HG03565 (cell line): Measurements from ENCODE around the gene ANO8.
A peak's percentile ranks its signal among the peaks of the same experiment; 100 is the strongest.
"Not testable (repeated sequence)": the region's sequence is repeated elsewhere in the genome, so short reads cannot be mapped to it uniquely, and the experiment has no call there.

Source experiments
- ATAC-seq: cut with Tn5 transposase; IDR thresholded peaks from one replicate; pipeline ENCODE4 v1.9.1; 2021; ENCODE audit warnings: mild to moderate bottlenecking, moderate library complexity; ENCODE audit not compliant: unreplicated experiment

Gene ANO8, protein sequence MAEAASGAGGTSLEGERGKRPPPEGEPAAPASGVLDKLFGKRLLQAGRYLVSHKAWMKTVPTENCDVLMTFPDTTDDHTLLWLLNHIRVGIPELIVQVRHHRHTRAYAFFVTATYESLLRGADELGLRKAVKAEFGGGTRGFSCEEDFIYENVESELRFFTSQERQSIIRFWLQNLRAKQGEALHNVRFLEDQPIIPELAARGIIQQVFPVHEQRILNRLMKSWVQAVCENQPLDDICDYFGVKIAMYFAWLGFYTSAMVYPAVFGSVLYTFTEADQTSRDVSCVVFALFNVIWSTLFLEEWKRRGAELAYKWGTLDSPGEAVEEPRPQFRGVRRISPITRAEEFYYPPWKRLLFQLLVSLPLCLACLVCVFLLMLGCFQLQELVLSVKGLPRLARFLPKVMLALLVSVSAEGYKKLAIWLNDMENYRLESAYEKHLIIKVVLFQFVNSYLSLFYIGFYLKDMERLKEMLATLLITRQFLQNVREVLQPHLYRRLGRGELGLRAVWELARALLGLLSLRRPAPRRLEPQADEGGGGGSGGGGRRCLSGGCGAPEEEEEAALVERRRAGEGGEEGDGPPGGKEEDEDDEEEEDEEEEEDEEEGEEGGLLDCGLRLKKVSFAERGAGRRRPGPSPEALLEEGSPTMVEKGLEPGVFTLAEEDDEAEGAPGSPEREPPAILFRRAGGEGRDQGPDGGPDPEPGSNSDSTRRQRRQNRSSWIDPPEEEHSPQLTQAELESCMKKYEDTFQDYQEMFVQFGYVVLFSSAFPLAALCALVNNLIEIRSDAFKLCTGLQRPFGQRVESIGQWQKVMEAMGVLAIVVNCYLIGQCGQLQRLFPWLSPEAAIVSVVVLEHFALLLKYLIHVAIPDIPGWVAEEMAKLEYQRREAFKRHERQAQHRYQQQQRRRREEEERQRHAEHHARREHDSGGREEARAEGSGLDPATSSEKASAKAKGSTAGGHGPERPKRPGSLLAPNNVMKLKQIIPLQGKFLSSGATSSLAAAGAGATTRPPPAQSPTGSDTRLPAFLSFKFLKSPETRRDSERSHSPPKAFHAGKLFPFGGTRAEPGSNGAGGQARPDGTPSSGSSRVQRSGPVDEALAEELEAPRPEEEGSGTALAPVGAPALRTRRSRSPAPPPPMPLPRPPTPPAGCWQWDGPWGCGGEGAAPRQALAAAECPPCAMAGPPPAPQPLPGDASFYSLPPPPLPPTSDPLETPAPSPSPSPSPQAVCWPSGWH

GRCh38 chr19:17334414-17335409, at the start of gene ANO8:
ANO8 (minus strand) TSS chr19:17334855; CDS start chr19:17334670, 185 bp downstream.
- ATAC-seq, result peak; percentile 27

GRCh38 chr19:17380426-17381138, 45.9 kb upstream of the ANO8 start:
- no peak for ATAC-seq

- ATAC-seq, result no peak
Observed at GRCh38 chr19:17379221-17379631, 44.6 kb upstream of the ANO8 start.

DNA sequence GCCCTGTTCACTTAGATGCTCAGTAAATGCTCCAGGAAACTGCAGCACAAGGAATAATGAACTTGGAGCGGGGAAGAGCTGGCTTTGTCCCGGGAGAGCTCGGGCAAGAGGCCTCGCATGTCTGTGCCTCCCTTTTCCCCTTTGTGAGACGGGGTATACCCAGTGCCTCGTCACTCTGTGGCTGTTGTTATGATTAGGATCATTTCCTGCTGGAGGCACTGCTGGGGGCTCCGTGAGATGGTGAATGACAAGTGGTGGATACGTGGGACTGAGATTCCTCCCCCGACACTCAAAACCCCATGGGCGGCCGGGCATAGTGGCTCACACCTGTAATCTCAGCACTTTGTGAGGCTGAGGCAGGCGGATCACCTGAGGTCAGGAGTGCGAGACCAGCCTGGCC, 43.6 kb upstream of the ANO8 start:
- no peak for ATAC-seq

DNA sequence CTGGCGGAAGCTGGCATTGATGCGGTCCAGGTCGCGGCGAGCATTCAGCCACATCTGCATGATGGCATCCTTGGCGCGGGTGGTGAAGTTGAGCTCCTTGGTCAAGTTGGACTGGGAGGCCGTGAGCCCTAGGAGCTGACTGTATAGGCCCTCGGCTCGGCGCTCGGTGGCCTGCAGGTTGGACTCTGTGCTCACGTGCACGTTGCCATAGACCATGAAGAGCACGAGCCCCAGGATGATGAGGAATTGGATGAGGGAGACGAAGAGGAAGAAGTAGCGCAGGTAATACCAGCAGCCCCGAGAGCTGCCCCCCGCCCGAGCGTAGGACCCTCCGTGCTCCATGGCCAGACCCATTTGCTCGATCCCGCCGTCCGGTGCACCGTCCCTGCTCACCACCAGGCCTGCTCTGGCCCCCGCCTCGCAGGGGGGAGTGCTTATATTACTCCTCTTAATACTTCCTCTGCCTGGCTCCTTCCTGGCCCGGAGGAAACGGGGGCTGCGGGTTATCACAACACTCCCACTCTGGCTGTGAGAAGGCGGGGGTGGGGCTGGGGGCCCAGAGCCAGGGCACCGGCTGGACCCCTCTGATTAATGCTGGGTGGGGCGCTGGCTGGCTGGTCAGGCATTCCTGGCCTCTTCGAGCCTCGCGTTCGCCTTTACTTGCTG, 42.4 kb upstream of the ANO8 start, which contains the start of gene PLVAP:
TSS of gene PLVAP (minus strand) at position 408 of the 666 bp plus-strand sequence. CDS start at position 354, 54 bp downstream.
- no peak for ATAC-seq

DNA sequence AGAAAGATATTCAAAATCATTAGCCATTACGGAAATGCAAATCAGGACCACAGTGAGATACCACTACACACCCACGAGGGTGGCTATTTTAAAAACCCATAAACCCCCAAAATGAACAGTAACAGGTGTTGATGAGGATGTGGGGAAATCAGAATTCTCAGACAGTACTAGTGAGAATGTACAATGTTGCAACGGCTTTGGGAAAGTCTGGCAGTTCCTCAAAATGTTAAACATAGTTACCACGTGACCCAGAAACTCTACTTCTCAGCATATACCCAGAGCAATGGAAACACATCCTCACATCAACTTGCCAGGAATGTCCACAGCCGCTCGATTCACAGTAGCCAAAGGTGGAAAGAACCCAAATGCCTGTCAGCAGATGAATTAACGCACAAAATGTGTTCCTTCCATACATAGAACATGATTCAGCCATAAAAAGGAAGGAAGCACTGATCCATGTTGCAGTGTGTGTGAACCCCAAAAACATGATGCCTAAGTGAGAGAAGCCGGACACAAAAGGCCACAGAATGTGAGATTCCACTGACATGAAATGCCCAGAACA, 35.5 kb upstream of the ANO8 start:
- peak; percentile 88 for ATAC-seq

DNA sequence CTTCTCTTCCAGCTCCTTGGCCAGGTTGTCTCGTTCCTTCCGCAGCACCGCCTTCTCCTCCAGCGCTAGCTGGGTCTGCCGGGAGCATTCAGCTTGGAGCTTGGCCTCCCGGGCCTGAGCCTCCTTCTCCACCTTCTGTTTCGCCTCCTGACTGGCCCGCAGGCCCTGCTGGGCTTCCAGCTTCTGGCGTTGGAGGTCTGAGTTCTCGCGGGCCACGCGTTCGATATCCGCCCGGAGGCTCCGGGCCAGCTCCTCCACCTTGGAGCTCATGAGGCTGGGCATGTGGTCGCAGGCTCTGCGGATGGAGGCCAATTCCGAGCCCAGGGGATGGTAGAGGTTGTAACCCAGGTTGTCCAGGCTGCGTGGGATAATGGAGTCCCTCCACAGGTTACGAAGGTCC, 30.7 kb upstream of the ANO8 start:
- no peak for ATAC-seq

- ATAC-seq, result not testable (repeated sequence)
Observed at GRCh38 chr19:17363852-17364605, 29.4 kb upstream of the ANO8 start.

DNA sequence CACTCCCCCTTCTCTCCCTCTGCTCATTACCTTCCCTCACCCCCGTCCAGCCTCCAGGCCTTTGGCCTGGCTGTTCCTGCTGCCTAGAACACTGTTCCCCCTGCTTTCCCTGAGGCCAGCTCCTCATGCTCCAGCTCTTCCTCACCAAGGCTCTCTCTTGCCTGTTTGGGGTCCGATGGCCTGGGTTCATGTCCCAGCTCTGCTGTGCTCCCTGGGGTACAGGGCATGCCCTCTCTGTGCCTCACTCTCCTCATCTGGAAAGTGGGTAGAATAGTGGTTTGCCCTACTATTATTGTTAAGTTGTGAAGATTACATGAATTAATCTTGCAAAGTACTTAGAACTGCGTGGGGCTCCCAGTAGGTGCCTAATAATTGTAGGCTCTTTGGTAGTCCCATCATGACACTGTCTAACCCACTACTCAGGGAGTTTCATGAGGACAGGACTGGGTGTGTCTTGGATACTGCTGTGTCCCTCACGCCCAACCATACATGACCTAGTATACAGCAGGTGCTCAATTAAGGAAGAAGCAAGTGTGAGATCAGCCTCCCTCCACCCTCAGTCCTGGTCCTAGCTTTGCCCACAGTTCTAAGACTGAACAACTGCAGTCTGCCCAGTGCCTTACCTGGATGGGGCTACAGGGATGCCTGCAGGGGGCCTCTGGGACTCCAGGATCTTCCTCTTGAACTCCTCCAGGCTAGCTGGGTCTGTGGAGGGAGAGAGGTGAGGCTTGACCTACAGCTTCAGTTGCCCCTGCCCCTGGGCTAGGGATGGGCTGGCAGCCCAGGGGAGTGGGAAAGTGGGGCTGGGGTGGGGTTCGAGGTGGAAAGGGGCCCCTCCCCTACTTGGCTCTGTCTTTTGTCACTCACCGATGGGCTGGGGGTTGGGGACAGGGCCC, 25.5 kb upstream of the ANO8 start:
- no peak for ATAC-seq

GRCh38 chr19:17358395-17358794, 23.7 kb upstream of the ANO8 start:
- ATAC-seq, result no peak

- ATAC-seq, result no peak
Observed at GRCh38 chr19:17357724-17358123, 23.1 kb upstream of the ANO8 start.

DNA sequence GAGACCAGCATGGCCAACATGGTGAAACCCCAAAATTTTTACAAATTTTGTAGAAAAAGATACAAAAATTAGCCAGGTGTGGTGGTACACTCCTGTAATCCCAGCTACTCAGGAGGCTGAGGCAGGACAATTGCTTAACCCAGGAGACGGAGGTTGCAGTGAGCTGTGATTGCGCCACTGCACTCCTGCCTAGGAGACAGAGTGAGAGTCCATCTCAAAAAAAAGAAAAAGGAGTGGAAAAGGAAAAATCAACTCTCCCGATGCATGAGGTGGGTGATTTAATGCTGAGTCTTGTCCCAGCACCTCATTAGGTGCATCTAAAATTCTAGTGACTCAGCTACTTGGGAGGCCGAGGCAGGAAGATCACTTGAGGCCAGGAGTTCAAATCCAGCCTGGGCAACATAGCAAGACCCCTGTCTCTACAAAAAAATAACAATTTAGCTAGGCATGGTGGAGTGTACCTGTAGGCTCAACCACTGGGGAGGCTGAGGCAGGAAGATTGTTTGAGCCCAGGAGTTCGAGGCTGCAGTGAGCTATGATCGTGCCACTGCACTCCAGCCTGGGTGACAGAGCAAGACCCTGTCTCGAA, 22.5 kb upstream of the ANO8 start:
- ATAC-seq, result no peak

DNA sequence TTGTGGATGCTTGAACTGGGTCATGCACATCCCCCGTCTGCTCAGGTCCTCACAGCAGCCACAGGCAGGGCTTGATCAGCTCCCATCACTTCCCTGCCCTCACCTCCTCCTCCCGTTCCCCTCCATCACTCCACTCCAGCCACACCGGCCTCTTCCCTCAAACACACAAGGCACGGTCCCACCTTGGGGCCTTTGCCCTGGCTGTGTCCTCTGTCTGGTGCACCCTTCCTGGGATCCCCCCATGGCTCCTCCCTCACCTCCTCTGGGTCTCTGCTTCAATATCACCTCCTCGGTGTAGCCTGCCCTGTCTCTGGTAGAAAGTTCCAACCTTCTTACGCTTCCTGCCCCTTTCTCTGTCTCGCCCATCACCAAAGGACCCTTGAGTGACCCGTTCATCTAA, 18.7 kb upstream of the ANO8 start:
- no peak for ATAC-seq

DNA sequence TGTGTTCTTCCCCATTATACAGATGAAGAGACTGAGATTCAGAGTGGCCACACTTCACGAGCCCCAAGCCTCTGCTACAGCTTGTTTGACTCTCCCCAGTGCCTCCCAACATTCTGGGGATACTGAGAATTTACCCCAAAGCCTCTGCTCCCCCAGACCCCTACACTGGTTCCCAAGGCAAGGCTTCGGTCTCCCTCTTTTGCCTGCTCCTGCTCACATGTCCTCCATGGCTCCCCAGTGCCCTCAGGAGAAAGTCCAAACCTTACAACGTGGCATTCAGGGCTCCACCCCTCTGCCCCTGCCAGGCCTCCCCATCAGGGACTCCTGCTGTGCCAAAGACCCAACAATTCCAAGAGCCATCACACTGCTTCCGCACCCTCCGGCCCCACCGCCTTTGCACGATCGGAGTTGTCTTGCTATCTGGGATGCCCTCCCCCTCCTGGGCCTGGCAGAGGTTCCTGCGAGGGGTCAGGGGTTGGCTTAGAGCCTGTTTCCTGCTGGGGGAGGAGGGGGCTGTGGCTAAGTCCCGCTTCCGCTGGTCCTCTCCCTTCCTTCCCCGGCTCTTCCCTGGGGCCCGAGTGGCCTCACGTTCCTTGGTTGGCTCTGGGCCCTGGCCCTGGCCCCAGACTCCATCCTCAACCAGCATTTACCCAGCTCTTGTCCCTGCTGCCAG, 18.1 kb upstream of the ANO8 start:
- no peak for ATAC-seq

GRCh38 chr19:17351815-17352435, 17.3 kb upstream of the ANO8 start:
- no peak for ATAC-seq
